ENCODE data around the gene STMP1. TPM values are rescaled to one million over a fixed set of nuclear protein-coding genes. Genes with fewer than 3 reads are reported as not detected.
"Not testable (repeated sequence)": the region's sequence is repeated elsewhere in the genome, so short reads cannot be mapped to it uniquely, and the experiment has no call there.

The STMP1 gene
- total RNA-seq, 5 donors from 2014 or later (not counting 1 experiment from before 2014, with no cell fraction given): 15.2 to 23.0 (median 21.5) TPM

GRCh38 chr7:135667626-135668025, 5.3 kb downstream of the STMP1 start:
- CTCF ChIA-PET; ATAC-seq (replicated peaks in 1 of 4); H3K27me3 Mint-ChIP-seq; H3K27ac ChIP-seq (ENCODE audit: low read length); H3K27me3 ChIP-seq (replicated peaks in 1 of 2; ENCODE audit: control insufficient read depth in 2 of 2, extremely low read depth in 1 of 2, insufficient read depth in 2 of 2, low read length in 1 of 2); H3K27ac Mint-ChIP-seq; H3K4me3 ChIP-seq (ENCODE audit: control insufficient read depth in 1 of 2, extremely low read depth in 1 of 2, low read length in 1 of 2); H3K9me3 Mint-ChIP-seq; H3K36me3 ChIP-seq (ENCODE audit: control insufficient read depth in 2 of 2, extremely low read depth in 1 of 2, insufficient read depth in 1 of 2, low read length in 1 of 2); H3K4me3 Mint-ChIP-seq; DNase-seq; H3K9me3 ChIP-seq: not testable (repeated sequence)
- peaks cover 0 to 12% of the 10 kb centered on the region in 2 experiments for H3K4me1 ChIP-seq (ENCODE audit: control insufficient read depth in 1 of 2, extremely low read depth in 1 of 2, insufficient read depth in 2 of 2, low read length in 2 of 2)
- Mint-ChIP-seq H3K4me1 (peaks cover 51 to 74% (median 69%) of the 10 kb centered on the region in 3 donors), H3K36me3 (peaks cover 25% of the 10 kb centered on the region)
- POLR2A ChIA-PET: interaction anchor here in 1 of 2 donors (0.7 kb wide), 1 partner anchor 14 kb away, joined by 6 read pairs; no protein-coding TSS in a partner anchor
- no CpG with 5 or more reads among the region's 1 CpG for WGBS (ENCODE audit: insufficient coverage)

- H3K27ac Mint-ChIP-seq; H3K36me3 ChIP-seq (ENCODE audit: control insufficient read depth in 2 of 2, extremely low read depth in 1 of 2, insufficient read depth in 1 of 2, low read length in 1 of 2); H3K9me3 Mint-ChIP-seq; ATAC-seq (replicated peaks in 1 of 4); POLR2A ChIA-PET; H3K4me3 ChIP-seq (ENCODE audit: control insufficient read depth in 1 of 2, extremely low read depth in 1 of 2, low read length in 1 of 2); H3K9me3 ChIP-seq; H3K27me3 Mint-ChIP-seq; H3K27me3 ChIP-seq (replicated peaks in 1 of 2; ENCODE audit: control insufficient read depth in 2 of 2, extremely low read depth in 1 of 2, insufficient read depth in 2 of 2, low read length in 1 of 2); H3K27ac ChIP-seq (ENCODE audit: low read length); H3K4me3 Mint-ChIP-seq; H3K4me1 ChIP-seq (ENCODE audit: control insufficient read depth in 1 of 2, extremely low read depth in 1 of 2, insufficient read depth in 2 of 2, low read length in 2 of 2); DNase-seq; CTCF ChIA-PET: not testable (repeated sequence)
- WGBS (ENCODE audit: insufficient coverage): 57% methylated on average over 1 of the region's 6 CpGs
- peaks cover 42 to 68% (median 66%) of the 10 kb centered on the region in 3 donors for H3K4me1 Mint-ChIP-seq
- H3K36me3 Mint-ChIP-seq: peaks cover 37% of the 10 kb centered on the region
These were observed 6.6 kb downstream of the STMP1 start for GRCh38 chr7:135668852-135669395.

DNA sequence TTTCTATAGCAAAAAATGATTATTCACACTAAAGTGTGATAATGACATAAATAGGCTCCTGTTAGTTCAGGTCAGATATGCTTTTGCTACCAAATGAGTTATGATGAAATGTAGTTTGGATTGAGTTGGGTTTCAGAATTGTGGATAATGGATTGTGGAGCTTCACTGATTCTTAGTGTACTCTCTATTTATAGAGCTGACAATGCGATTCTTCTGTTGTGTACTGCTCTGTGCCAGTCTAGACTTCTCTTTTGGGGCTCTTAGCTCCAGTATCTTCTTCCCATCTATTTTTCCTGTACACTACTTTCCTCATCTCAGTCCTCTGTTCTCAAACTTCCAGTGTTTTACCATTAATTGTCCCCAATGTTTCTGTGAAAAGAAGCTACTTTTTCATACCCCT, 7.5 kb downstream of the STMP1 start:
- no peaks in the 10 kb centered on the region for H3K9me3 Mint-ChIP-seq
- ATAC-seq (replicated peaks in 1 of 4): no peak

GRCh38 chr7:135670179-135670578, 7.9 kb downstream of the STMP1 start:
- Histone ChIP-seq H3K9me3 (no peaks in the 10 kb centered on the region), H3K27me3 (replicated peaks in 1 of 2; ENCODE audit: control insufficient read depth in 2 of 2, extremely low read depth in 1 of 2, insufficient read depth in 2 of 2, low read length in 1 of 2) (no peaks in the 10 kb centered on the region), H3K27ac (ENCODE audit: low read length) (no peak overlapping the region), H3K36me3 (ENCODE audit: control insufficient read depth in 2 of 2, extremely low read depth in 1 of 2, insufficient read depth in 1 of 2, low read length in 1 of 2) (peaks cover 0 to 21% of the 10 kb centered on the region in 2 donors), H3K4me3 (ENCODE audit: control insufficient read depth in 1 of 2, extremely low read depth in 1 of 2, low read length in 1 of 2) (no peak overlapping the region), H3K4me1 (ENCODE audit: control insufficient read depth in 1 of 2, extremely low read depth in 1 of 2, insufficient read depth in 2 of 2, low read length in 2 of 2) (no peaks in the 10 kb centered on the region)
- no peaks in the 10 kb centered on the region for H3K9me3 Mint-ChIP-seq
- peaks cover 31 to 57% (median 54%) of the 10 kb centered on the region in 3 donors for H3K4me1 Mint-ChIP-seq
- H3K27ac Mint-ChIP-seq: no peak overlapping the region
- CTCF ChIA-PET: interaction anchor here in 1 of 2 donors (1.1 kb wide), 1 partner anchor 25 kb away, joined by 3 read pairs; no protein-coding TSS in a partner anchor
- WGBS (ENCODE audit: insufficient coverage): no CpG with 5 or more reads among the region's 1 CpG
- H3K4me3 Mint-ChIP-seq: no peak overlapping the region
- POLR2A ChIA-PET: no interaction called here
- DNase-seq (no peak), ATAC-seq (replicated peaks in 1 of 4) (no peak)
- H3K27me3 Mint-ChIP-seq: no peaks in the 10 kb centered on the region
- H3K36me3 Mint-ChIP-seq: peaks cover 44% of the 10 kb centered on the region

More for the DNA sequence above, 7.5 kb downstream of the STMP1 start:
- no peaks in the 10 kb centered on the region for H3K4me1 ChIP-seq (ENCODE audit: control insufficient read depth in 1 of 2, extremely low read depth in 1 of 2, insufficient read depth in 2 of 2, low read length in 2 of 2)
- peaks cover 44% of the 10 kb centered on the region for H3K36me3 Mint-ChIP-seq
- H3K27ac ChIP-seq (ENCODE audit: low read length): no peak overlapping the region
- H3K9me3 ChIP-seq: no peaks in the 10 kb centered on the region
- H3K36me3 ChIP-seq (ENCODE audit: control insufficient read depth in 2 of 2, extremely low read depth in 1 of 2, insufficient read depth in 1 of 2, low read length in 1 of 2): peaks cover 0 to 17% of the 10 kb centered on the region in 2 donors
- H3K4me1 Mint-ChIP-seq: peaks cover 35 to 61% (median 58%) of the 10 kb centered on the region in 3 donors
- POLR2A ChIA-PET: no interaction called here
- no peaks in the 10 kb centered on the region for H3K27me3 Mint-ChIP-seq
- H3K27me3 ChIP-seq (replicated peaks in 1 of 2; ENCODE audit: control insufficient read depth in 2 of 2, extremely low read depth in 1 of 2, insufficient read depth in 2 of 2, low read length in 1 of 2): no peaks in the 10 kb centered on the region
- no peak for DNase-seq
- H3K4me3 Mint-ChIP-seq: no peak overlapping the region
- no peak overlapping the region for H3K27ac Mint-ChIP-seq
- CTCF ChIA-PET: no interaction called here
- H3K4me3 ChIP-seq (ENCODE audit: control insufficient read depth in 1 of 2, extremely low read depth in 1 of 2, low read length in 1 of 2): no peak overlapping the region
- WGBS (ENCODE audit: insufficient coverage): no CpG with 5 or more reads among the region's 1 CpG

DNA sequence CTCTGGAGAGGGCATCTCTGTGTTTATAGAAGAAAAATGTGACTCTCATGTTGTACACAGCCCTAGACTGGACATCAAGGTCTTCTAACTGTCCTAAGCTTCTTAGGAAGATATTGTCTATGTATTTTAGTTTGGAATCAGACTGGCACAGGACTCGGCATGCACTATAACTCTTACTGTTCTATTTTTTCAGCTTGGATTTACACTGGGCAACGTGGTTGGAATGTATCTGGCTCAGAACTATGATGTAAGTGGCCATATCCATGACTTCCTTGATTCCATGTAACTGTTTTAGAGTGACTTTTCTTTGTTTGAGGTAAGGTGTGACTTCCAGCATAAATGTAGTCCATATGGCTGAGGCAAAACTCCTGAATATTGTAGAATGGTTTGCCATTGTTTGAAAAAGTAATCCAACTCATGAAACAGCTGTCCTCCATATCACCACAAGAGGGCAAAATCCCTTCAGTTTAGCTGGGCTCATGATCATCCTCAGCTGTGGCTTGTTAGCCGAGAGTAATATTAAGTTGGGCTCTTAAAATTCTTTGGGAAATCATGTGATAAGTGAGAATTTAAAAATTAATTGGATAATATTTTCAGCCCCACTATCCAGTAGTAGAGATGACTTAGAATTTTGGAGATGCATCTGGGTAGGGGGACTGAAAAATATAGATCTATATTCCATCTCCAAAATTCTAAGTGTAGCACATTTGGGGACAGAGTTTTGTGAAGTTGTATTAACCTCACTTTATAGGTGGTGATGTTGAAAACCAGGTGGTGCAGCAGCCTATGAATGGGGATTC, 10.4 kb downstream of the STMP1 start:
- WGBS (ENCODE audit: insufficient coverage): 100% methylated on average over 1 of the region's 3 CpGs
- Histone ChIP-seq H3K4me3 (ENCODE audit: control insufficient read depth in 1 of 2, extremely low read depth in 1 of 2, low read length in 1 of 2) (no peak overlapping the region), H3K27ac (ENCODE audit: low read length) (no peak overlapping the region), H3K9me3 (no peaks in the 10 kb centered on the region), H3K27me3 (replicated peaks in 1 of 2; ENCODE audit: control insufficient read depth in 2 of 2, extremely low read depth in 1 of 2, insufficient read depth in 2 of 2, low read length in 1 of 2) (no peaks in the 10 kb centered on the region), H3K36me3 (ENCODE audit: control insufficient read depth in 2 of 2, extremely low read depth in 1 of 2, insufficient read depth in 1 of 2, low read length in 1 of 2) (peaks cover 0 to 37% of the 10 kb centered on the region in 2 donors), H3K4me1 (ENCODE audit: control insufficient read depth in 1 of 2, extremely low read depth in 1 of 2, insufficient read depth in 2 of 2, low read length in 2 of 2) (no peaks in the 10 kb centered on the region)
- no peaks in the 10 kb centered on the region for H3K27me3 Mint-ChIP-seq
- no peak overlapping the region for H3K4me3 Mint-ChIP-seq
- ATAC-seq (replicated peaks in 1 of 4) (peak in 1 of 4 experiments; percentile 45), DNase-seq (peak in 1 of 35 experiments; percentile 44)
- ChIA-PET POLR2A (interaction anchor here in 1 of 2 donors (0.6 to 0.9 kb wide), 3 partner anchors 9 to 287 kb away, joined by 3 to 6 read pairs (median 3); no protein-coding TSS in a partner anchor), CTCF (interaction anchor here (0.5 to 1.6 kb wide), 6 partner anchors 9 to 962 kb away, joined by 3 to 6 read pairs (median 4); partner anchors contain the start of gene STMP1 (in 1 of the 2))
- H3K4me1 Mint-ChIP-seq: peaks cover 15 to 38% (median 38%) of the 10 kb centered on the region in 3 donors
- no peak overlapping the region for H3K27ac Mint-ChIP-seq
- no peaks in the 10 kb centered on the region for H3K9me3 Mint-ChIP-seq
- peaks cover 48% of the 10 kb centered on the region for H3K36me3 Mint-ChIP-seq

DNA sequence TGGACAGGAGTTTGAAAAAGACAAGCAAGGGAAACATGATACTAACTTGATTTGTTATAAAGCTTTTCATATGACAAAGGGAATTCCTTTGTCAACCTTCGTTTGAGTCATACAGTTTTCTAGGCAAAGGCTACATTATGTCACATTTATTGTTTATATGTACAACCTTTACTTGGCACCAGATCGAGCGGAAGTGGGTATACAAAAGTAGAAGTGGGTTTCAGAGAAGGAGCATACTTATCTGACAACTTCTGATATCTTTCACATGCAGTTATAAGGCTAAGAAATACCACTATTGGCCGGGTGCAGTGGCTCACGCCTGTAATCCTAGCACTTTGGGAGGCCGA, 11.0 kb downstream of the STMP1 start:
- no peaks in the 10 kb centered on the region for H3K27me3 Mint-ChIP-seq
- ChIA-PET POLR2A (interaction anchor here in 1 of 2 donors (0.6 to 0.9 kb wide), 3 partner anchors 10 to 288 kb away, joined by 3 to 6 read pairs (median 3); no protein-coding TSS in a partner anchor), CTCF (interaction anchor here (0.5 to 1.6 kb wide), 5 partner anchors 10 to 962 kb away, joined by 3 to 5 read pairs (median 4); partner anchors contain the start of gene STMP1 (in 1 of the 2))
- H3K9me3 Mint-ChIP-seq: no peaks in the 10 kb centered on the region
- H3K27ac Mint-ChIP-seq: no peak overlapping the region
- H3K4me3 Mint-ChIP-seq: no peak overlapping the region
- no peak overlapping the region for H3K4me3 ChIP-seq (ENCODE audit: control insufficient read depth in 1 of 2, extremely low read depth in 1 of 2, low read length in 1 of 2)
- ATAC-seq (replicated peaks in 1 of 4) (no peak), DNase-seq (no peak)
- no peaks in the 10 kb centered on the region for H3K9me3 ChIP-seq
- 100% methylated on average over 2 of the region's 6 CpGs for WGBS (ENCODE audit: insufficient coverage)
- H3K36me3 ChIP-seq (ENCODE audit: control insufficient read depth in 2 of 2, extremely low read depth in 1 of 2, insufficient read depth in 1 of 2, low read length in 1 of 2): peaks cover 0 to 41% of the 10 kb centered on the region in 2 donors
- peaks cover 15 to 33% (median 33%) of the 10 kb centered on the region in 3 donors for H3K4me1 Mint-ChIP-seq
- no peaks in the 10 kb centered on the region for H3K27me3 ChIP-seq (replicated peaks in 1 of 2; ENCODE audit: control insufficient read depth in 2 of 2, extremely low read depth in 1 of 2, insufficient read depth in 2 of 2, low read length in 1 of 2)
- peaks cover 48% of the 10 kb centered on the region for H3K36me3 Mint-ChIP-seq
- no peaks in the 10 kb centered on the region for H3K4me1 ChIP-seq (ENCODE audit: control insufficient read depth in 1 of 2, extremely low read depth in 1 of 2, insufficient read depth in 2 of 2, low read length in 2 of 2)
- no peak overlapping the region for H3K27ac ChIP-seq (ENCODE audit: low read length)

Data from T-cell (primary cell).